A673 (cell line): ENCODE measurements around the gene PAPPA. TPM values are rescaled to one million over a fixed set of nuclear protein-coding genes. Genes with fewer than 3 reads are reported as not detected.

ENCODE experiments used
- BruUV-seq: library from RNA; stranded (reverse); fragments of 400-500 nt; replicated peaks from 2 replicates; lab custom pipeline; 2021; lab: Mats Ljungman, UMichigan
- CTCF ChIA-PET: fragments of 300-600 bp; sonication (Branson Sonifier 250); formaldehyde crosslinking; loops from one replicate; lab custom pipeline; 2022; ENCODE audit warnings: antibody characterized with exemption; lab: Charles Lee
- POLR2A ChIA-PET: fragments of 300-600 bp; sonication (Branson Sonifier 250); formaldehyde crosslinking; loops from one replicate; lab custom pipeline; 2022; ENCODE audit warnings: antibody characterized with exemption; ENCODE audit not compliant: low non-redundant PET; lab: Charles Lee
- DNase-seq: peaks from one replicate; pipeline ENCODE4 v3.0.0-alpha.2; 2015; ENCODE audit warnings: low spot score
- H3K27ac ChIP-seq: fragments of 200-600 bp; sonication (generic); 2 replicates; pipeline ENCODE4 v1.5.1; 2016; ENCODE audit warnings: mixed run types, low read depth, mild to moderate bottlenecking, mixed read lengths, antibody characterized with exemption, low read length; ENCODE audit not compliant: poor library complexity, severe bottlenecking
- H3K27me3 ChIP-seq: fragments of 200-600 bp; sonication (generic); replicated peaks from 2 replicates; pipeline ENCODE4 v1.6.1; 2017; ENCODE audit warnings: mixed run types, low read depth, mild to moderate bottlenecking, mixed read lengths, antibody characterized with exemption, low read length; ENCODE audit not compliant: insufficient read depth, poor library complexity
- H3K36me3 ChIP-seq: fragments of 200-600 bp; sonication (generic); 2 replicates; pipeline ENCODE4 v1.6.1; 2016; ENCODE audit warnings: mixed run types, mild to moderate bottlenecking, mixed read lengths, antibody characterized with exemption, low read length; ENCODE audit not compliant: insufficient read depth, poor library complexity, severe bottlenecking
- H3K4me1 ChIP-seq: fragments of 200-600 bp; sonication (generic); 2 replicates; pipeline ENCODE4 v1.6.1; 2017; ENCODE audit warnings: mixed run types, mild to moderate bottlenecking, mixed read lengths, antibody characterized with exemption, low read length; ENCODE audit not compliant: insufficient read depth, poor library complexity, severe bottlenecking
- H3K4me3 ChIP-seq: fragments of 200-600 bp; sonication (generic); 2 replicates; pipeline ENCODE4 v1.5.1; 2016; ENCODE audit warnings: low read depth, mixed run types, mild to moderate bottlenecking, mixed read lengths, low read length; ENCODE audit not compliant: poor library complexity, severe bottlenecking
- H3K9me3 ChIP-seq: fragments of 200-600 bp; sonication (generic); 2 replicates; pipeline ENCODE4 v1.6.1; 2016; ENCODE audit warnings: mixed run types, low read depth, mild to moderate bottlenecking, mixed read lengths, antibody characterized with exemption, low read length; ENCODE audit not compliant: poor library complexity, severe bottlenecking
- EZH2 ChIP-seq: fragments of 200-600 bp; sonication (generic); IDR thresholded peaks from 2 replicates; pipeline ENCODE4 v1.6.1; 2017; ENCODE audit warnings: borderline replicate concordance, low read depth, mild to moderate bottlenecking, mixed read lengths, antibody characterized with exemption, low read length; ENCODE audit not compliant: poor library complexity, severe bottlenecking
- intact Hi-C: fragments of 100-400 bp; cut with micrococcal nuclease; formaldehyde crosslinking; loops from one replicate; pipeline ENCODE4 v1.10.0; 2022; ENCODE audit not compliant: unreplicated experiment
- total RNA-seq: library from RNA; stranded (reverse); gene quantifications from 2 replicates; pipeline ENCODE4 v1.2.3, GENCODE V29; 2021
- TF ChIP-seq, protein P1 (sequence below): fragments of 300-800, 200-600 bp; sonication (generic); conservative IDR thresholded peaks from 2 replicates; pipeline ENCODE4 v1.5.1; 2017; ENCODE audit warnings: low read depth, mild to moderate bottlenecking, antibody characterized with exemption, low read length, moderate library complexity, mixed read lengths

The PAPPA gene
- total RNA-seq, 1 experiment from 2014 or later = 47.4 TPM

- no peak for DNase-seq
- POLR2A ChIA-PET = no interaction called here
- Histone ChIP-seq H3K27ac (no peak overlapping the region), H3K9me3 (no peaks in the 10 kb centered on the region), H3K4me3 (no peak overlapping the region), H3K4me1 (no peaks in the 10 kb centered on the region), H3K36me3 (no peaks in the 10 kb centered on the region), H3K27me3 (no peaks in the 10 kb centered on the region)
- TF ChIP-seq, protein P1, sequence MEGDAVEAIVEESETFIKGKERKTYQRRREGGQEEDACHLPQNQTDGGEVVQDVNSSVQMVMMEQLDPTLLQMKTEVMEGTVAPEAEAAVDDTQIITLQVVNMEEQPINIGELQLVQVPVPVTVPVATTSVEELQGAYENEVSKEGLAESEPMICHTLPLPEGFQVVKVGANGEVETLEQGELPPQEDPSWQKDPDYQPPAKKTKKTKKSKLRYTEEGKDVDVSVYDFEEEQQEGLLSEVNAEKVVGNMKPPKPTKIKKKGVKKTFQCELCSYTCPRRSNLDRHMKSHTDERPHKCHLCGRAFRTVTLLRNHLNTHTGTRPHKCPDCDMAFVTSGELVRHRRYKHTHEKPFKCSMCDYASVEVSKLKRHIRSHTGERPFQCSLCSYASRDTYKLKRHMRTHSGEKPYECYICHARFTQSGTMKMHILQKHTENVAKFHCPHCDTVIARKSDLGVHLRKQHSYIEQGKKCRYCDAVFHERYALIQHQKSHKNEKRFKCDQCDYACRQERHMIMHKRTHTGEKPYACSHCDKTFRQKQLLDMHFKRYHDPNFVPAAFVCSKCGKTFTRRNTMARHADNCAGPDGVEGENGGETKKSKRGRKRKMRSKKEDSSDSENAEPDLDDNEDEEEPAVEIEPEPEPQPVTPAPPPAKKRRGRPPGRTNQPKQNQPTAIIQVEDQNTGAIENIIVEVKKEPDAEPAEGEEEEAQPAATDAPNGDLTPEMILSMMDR = no peak
- no peak for TF ChIP-seq EZH2
- BruUV-seq = no TSS peak
- intact Hi-C loops = no loop called here
- CTCF ChIA-PET = no interaction called here
These were observed 265.6 kb downstream of the PAPPA start for GRCh38 chr9:116419181-116419580.

DNA sequence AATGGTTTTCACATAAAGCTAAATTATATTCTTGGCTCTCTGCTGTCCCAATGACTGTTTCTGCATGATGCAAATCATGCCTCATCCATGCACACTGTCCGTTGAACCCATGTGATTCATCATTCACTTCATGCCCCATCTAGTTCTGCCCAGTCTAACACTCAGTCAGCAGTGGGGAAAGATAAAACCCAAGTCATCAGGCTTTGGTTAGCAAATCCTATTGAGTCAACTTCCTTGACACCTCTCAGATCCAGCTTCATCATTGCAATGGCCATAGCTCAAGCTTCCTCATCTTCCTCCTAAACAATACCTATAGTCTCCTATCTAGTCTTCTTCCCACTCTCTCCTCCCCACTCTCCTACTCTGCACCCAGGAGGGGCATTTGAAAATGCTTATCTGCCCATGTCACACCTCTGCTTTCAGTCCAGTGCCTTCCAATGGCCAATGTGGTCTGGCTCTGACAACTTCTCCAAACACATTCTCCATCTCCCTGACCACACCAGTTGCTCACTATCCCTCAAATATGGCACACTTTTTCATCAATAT is 267.5 kb downstream of the PAPPA start:
- POLR2A ChIA-PET = no interaction called here
- BruUV-seq = no TSS peak

DNA sequence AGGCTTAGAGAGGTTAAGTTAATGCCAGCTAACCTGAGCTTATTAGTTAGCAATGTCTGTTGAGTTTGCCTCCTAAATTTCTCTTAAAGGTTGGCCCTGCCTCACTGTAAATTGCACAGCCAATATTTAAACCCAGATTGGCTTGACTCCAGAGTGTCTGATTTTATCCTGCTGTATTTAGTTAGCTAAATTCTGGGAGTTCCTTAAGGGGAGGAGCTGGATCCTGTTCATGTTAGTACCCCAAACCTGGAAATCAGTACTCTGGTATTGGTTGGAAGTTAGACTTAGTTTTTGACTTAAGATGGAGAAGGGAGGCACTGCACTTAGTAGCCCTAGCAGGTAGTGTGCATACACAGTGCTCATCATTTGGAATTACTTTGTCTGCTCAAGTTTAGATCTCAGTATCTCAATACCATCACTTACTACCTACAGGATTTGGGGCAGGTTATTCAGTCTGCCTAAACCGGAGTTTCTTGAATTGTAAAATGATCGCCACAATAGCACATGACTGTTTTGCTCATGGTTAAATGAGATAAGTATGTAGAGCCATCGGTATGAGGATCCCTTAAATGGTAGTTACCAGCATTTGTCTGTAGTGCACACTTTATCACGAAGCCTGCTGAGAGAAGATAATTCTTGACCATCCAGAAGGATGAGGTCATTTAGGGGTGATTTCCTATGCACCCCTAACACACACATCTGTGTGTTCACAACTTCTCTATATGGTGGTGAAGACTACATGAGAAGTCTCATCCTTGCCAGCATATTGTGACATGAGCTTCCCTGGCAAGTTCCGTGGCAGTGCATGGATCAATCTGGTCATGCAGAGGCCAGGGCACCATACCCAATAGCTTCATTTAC is 268.8 kb downstream of the PAPPA start:
- Histone ChIP-seq H3K9me3 (no peaks in the 10 kb centered on the region), H3K4me3 (no peak overlapping the region), H3K36me3 (no peaks in the 10 kb centered on the region), H3K27ac (no peak overlapping the region), H3K4me1 (no peaks in the 10 kb centered on the region), H3K27me3 (no peaks in the 10 kb centered on the region)
- DNase-seq = no peak
- intact Hi-C loops = no loop called here
- BruUV-seq = no TSS peak
- TF ChIP-seq, protein P1 = no peak
- no peak for TF ChIP-seq EZH2
- ChIA-PET POLR2A (no interaction called here), CTCF (no interaction called here)

More for the DNA sequence above, 267.5 kb downstream of the PAPPA start:
- Histone ChIP-seq H3K9me3 (no peaks in the 10 kb centered on the region), H3K36me3 (no peaks in the 10 kb centered on the region), H3K4me1 (no peaks in the 10 kb centered on the region), H3K4me3 (no peak overlapping the region), H3K27ac (no peak overlapping the region), H3K27me3 (no peaks in the 10 kb centered on the region)
- intact Hi-C loops = no loop called here
- TF ChIP-seq, protein P1 = no peak
- no peak for TF ChIP-seq EZH2
- CTCF ChIA-PET = no interaction called here
- DNase-seq = no peak
